HEK293 (cell line): ENCODE data around the gene CROCC.
"Not testable (repeated sequence)": the region's sequence is repeated elsewhere in the genome, so short reads cannot be mapped to it uniquely, and the experiment has no call there.

Source experiments
- CTCF ChIA-PET: fragments of 350-600 bp; formaldehyde crosslinking; extraction: SDS; loops from one replicate; lab custom pipeline; 2021; ENCODE audit warnings: antibody characterized with exemption; lab: Yijun Ruan, JAX
- POLR2A ChIA-PET: fragments of 300-600 bp; formaldehyde crosslinking; extraction: SDS; loops from one replicate; lab custom pipeline; 2020; ENCODE audit warnings: antibody characterized with exemption, inconsistent platforms; lab: Yijun Ruan, JAX
- H3K27ac ChIP-seq: fragments of 200-500 bp; sonication (Bioruptor generic); 2 replicates; pipeline ENCODE4 v1.5.1; 2014; ENCODE audit warnings: low read depth, low read length, control low read depth, inconsistent platforms; ENCODE audit errors: extremely low read depth
- H3K36me3 ChIP-seq, 2 experiments: fragments of 200-500 bp in 1 of 2; sonication (Bioruptor generic) in 1 of 2; 1 replicate in 1 of 2; 2 replicates in 1 of 2; pipeline ENCODE4 v1.5.1; 2014 to 2017; ENCODE audit warnings: inconsistent platforms in 2 of 2, low read length in 2 of 2; ENCODE audit not compliant: control insufficient read depth in 2 of 2, insufficient read depth in 1 of 2
- H3K4me1 ChIP-seq: fragments of 200-500 bp; sonication (Bioruptor generic); 2 replicates; pipeline ENCODE4 v1.5.1; 2014; ENCODE audit warnings: mild to moderate bottlenecking, low read length, inconsistent platforms; ENCODE audit not compliant: control insufficient read depth, insufficient read depth
- H3K4me3 ChIP-seq: 2 replicates; pipeline ENCODE4 v1.5.1; 2011; ENCODE audit warnings: low read depth, mild to moderate bottlenecking, control low read depth, low read length, moderate library complexity
- H3K9me3 ChIP-seq: fragments of 200-500 bp; sonication (Bioruptor generic); 2 replicates; pipeline ENCODE4 v1.5.1; 2014; ENCODE audit warnings: low read depth, low read length, inconsistent platforms; ENCODE audit not compliant: control insufficient read depth, insufficient read depth
- GFI1B ChIP-seq: fragments of 450-650 bp; formaldehyde crosslinking; IDR thresholded peaks from 2 replicates; pipeline ENCODE4 v1.5.1; 2016; ENCODE audit warnings: missing biosample characterization, missing genetic modification characterization
- GLIS1 ChIP-seq: fragments of 450-650 bp; formaldehyde crosslinking; IDR thresholded peaks from 2 replicates; pipeline ENCODE4 v1.5.1; 2016; ENCODE audit warnings: missing biosample characterization, missing genetic modification characterization
- WT1 ChIP-seq: fragments of 450-650 bp; formaldehyde crosslinking; IDR thresholded peaks from 2 replicates; pipeline ENCODE4 v1.5.1; 2016; ENCODE audit warnings: missing biosample characterization, missing genetic modification characterization
- ZFP37 ChIP-seq: fragments of 450-650 bp; formaldehyde crosslinking; IDR thresholded peaks from 2 replicates; pipeline ENCODE4 v1.5.1; 2016; ENCODE audit warnings: missing biosample characterization, missing genetic modification characterization
- ZNF121 ChIP-seq: fragments of 450-650 bp; formaldehyde crosslinking; IDR thresholded peaks from 2 replicates; pipeline ENCODE4 v1.5.1; 2016; ENCODE audit warnings: missing biosample characterization, missing genetic modification characterization
- ZNF302 ChIP-seq: fragments of 450-650 bp; formaldehyde crosslinking; IDR thresholded peaks from 2 replicates; pipeline ENCODE4 v1.5.1; 2016; ENCODE audit warnings: missing biosample characterization, missing genetic modification characterization, low read depth
- ZNF341 ChIP-seq: fragments of 450-650 bp; formaldehyde crosslinking; IDR thresholded peaks from 2 replicates; pipeline ENCODE4; 2016; ENCODE audit warnings: low read depth, missing biosample characterization, missing genetic modification characterization
- ZNF426 ChIP-seq: fragments of 450-650 bp; formaldehyde crosslinking; IDR thresholded peaks from 2 replicates; pipeline ENCODE4 v1.5.1; 2017; ENCODE audit warnings: missing biosample characterization, missing genetic modification characterization, mild to moderate bottlenecking, inconsistent platforms, moderate library complexity
- ZNF624 ChIP-seq: fragments of 450-650 bp; formaldehyde crosslinking; IDR thresholded peaks from 2 replicates; pipeline ENCODE4 v1.5.1; 2017; ENCODE audit warnings: missing biosample characterization, missing genetic modification characterization
- ZNF639 ChIP-seq: fragments of 450-650 bp; formaldehyde crosslinking; IDR thresholded peaks from 2 replicates; pipeline ENCODE4 v1.5.1; 2016; ENCODE audit warnings: missing biosample characterization, missing genetic modification characterization
- ZNF776 ChIP-seq: fragments of 450-650 bp; formaldehyde crosslinking; IDR thresholded peaks from 2 replicates; pipeline ENCODE4 v1.5.0; 2017; ENCODE audit warnings: missing biosample characterization, missing genetic modification characterization, borderline replicate concordance
- ZSCAN23 ChIP-seq: fragments of 450-650 bp; formaldehyde crosslinking; IDR thresholded peaks from 2 replicates; pipeline ENCODE4 v1.5.1; 2016; ENCODE audit warnings: missing biosample characterization, missing genetic modification characterization
- TF ChIP-seq, protein P1 (sequence below): fragments of 450-650 bp; formaldehyde crosslinking; conservative IDR thresholded peaks from 2 replicates; pipeline ENCODE4 v1.5.1; 2016; ENCODE audit warnings: low read depth, missing biosample characterization, missing genetic modification characterization

CROCC gene

GRCh38 chr1:16916036-16916880 is 5.5 kb upstream of the CROCC start:
- not testable (repeated sequence) for H3K4me3 ChIP-seq, H3K36me3 ChIP-seq, H3K27ac ChIP-seq, H3K9me3 ChIP-seq, H3K4me1 ChIP-seq
- POLR2A ChIA-PET, result interaction anchor here (1.1 kb wide), 1 partner anchor 11 kb away, joined by 9 read pairs; no protein-coding TSS in a partner anchor
- CTCF ChIA-PET, result interaction anchor here (0.6 to 1.0 kb wide), 4 partner anchors 45 to 607 kb away, joined by 3 to 4 read pairs (median 4); no protein-coding TSS in a partner anchor
- peak; percentile 58; the same call in 1 of the 2 replicates for TF ChIP-seq ZNF121 (tag by site-specific recombination)

GRCh38 chr1:16918371-16918770 is 3.4 kb upstream of the CROCC start:
- Histone ChIP-seq H3K4me1 (peaks cover 6% of the 10 kb centered on the region), H3K9me3 (no peaks in the 10 kb centered on the region), H3K36me3 (no peaks in the 10 kb centered on the region), H3K4me3 (no peak overlapping the region), H3K27ac (no peak overlapping the region)
- ChIA-PET CTCF (no interaction called here), POLR2A (no interaction called here)
- no peak for TF ChIP-seq ZNF624
- TF ChIP-seq GFI1B, result no peak
- TF ChIP-seq ZNF426 (tag by site-specific recombination), result no peak
- TF ChIP-seq ZNF341 (tag by site-specific recombination), result no peak
- no peak for TF ChIP-seq ZFP37
- TF ChIP-seq ZNF639 (tag by site-specific recombination), result no peak
- TF ChIP-seq ZNF776, result no peak
- no peak for TF ChIP-seq ZNF302
- no peak for TF ChIP-seq ZSCAN23 (tag by site-specific recombination)
- TF ChIP-seq WT1 (tag by site-specific recombination), result no peak
- TF ChIP-seq, protein P1, sequence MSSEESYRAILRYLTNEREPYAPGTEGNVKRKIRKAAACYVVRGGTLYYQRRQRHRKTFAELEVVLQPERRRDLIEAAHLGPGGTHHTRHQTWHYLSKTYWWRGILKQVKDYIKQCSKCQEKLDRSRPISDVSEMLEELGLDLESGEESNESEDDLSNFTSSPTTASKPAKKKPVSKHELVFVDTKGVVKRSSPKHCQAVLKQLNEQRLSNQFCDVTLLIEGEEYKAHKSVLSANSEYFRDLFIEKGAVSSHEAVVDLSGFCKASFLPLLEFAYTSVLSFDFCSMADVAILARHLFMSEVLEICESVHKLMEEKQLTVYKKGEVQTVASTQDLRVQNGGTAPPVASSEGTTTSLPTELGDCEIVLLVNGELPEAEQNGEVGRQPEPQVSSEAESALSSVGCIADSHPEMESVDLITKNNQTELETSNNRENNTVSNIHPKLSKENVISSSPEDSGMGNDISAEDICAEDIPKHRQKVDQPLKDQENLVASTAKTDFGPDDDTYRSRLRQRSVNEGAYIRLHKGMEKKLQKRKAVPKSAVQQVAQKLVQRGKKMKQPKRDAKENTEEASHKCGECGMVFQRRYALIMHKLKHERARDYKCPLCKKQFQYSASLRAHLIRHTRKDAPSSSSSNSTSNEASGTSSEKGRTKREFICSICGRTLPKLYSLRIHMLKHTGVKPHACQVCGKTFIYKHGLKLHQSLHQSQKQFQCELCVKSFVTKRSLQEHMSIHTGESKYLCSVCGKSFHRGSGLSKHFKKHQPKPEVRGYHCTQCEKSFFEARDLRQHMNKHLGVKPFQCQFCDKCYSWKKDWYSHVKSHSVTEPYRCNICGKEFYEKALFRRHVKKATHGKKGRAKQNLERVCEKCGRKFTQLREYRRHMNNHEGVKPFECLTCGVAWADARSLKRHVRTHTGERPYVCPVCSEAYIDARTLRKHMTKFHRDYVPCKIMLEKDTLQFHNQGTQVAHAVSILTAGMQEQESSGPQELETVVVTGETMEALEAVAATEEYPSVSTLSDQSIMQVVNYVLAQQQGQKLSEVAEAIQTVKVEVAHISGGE (tag by site-specific recombination), result no peak
- TF ChIP-seq GLIS1 (tag by site-specific recombination), result no peak

- CTCF ChIA-PET, H3K27ac ChIP-seq, POLR2A ChIA-PET, H3K36me3 ChIP-seq, H3K4me3 ChIP-seq, H3K4me1 ChIP-seq, H3K9me3 ChIP-seq: not testable (repeated sequence)
These were observed 2.6 kb upstream of the CROCC start for GRCh38 chr1:16918936-16919665.
